GM23248 (cell line): ENCODE results near the gene SPTB. TPM values are rescaled to one million over a fixed set of nuclear protein-coding genes. Genes with fewer than 3 reads are reported as not detected.
A peak's percentile ranks its signal among the peaks of the same experiment; 100 is the strongest.

Source experiments
- DNase-seq: peaks from one replicate; pipeline ENCODE4 v3.0.0-alpha.2; 2015
- H2AFZ ChIP-seq: fragments of 200-600 bp; sonication (generic); 2 replicates; pipeline ENCODE4 v1.6.1; 2016; ENCODE audit warnings: antibody characterized with exemption
- H3F3A ChIP-seq: fragments of 200-600 bp; sonication (generic); 2 replicates; pipeline ENCODE4 v1.6.1; 2016; ENCODE audit warnings: mild to moderate bottlenecking, antibody characterized with exemption, mixed run types; ENCODE audit not compliant: insufficient read depth
- H3K27ac ChIP-seq: fragments of 200-600 bp; sonication (generic); 2 replicates; pipeline ENCODE4 v1.5.1; 2016; ENCODE audit warnings: mild to moderate bottlenecking
- H3K27me3 ChIP-seq: fragments of 200-600 bp; sonication (generic); replicated peaks from 2 replicates; pipeline ENCODE4 v1.6.1; 2016; ENCODE audit warnings: mild to moderate bottlenecking; ENCODE audit not compliant: insufficient read depth
- H3K36me3 ChIP-seq: fragments of 200-600 bp; sonication (generic); 2 replicates; pipeline ENCODE4 v1.6.1; 2016; ENCODE audit warnings: low read depth, mild to moderate bottlenecking
- H3K4me1 ChIP-seq: fragments of 200-600 bp; sonication (generic); 2 replicates; pipeline ENCODE4 v1.6.1; 2016; ENCODE audit warnings: mild to moderate bottlenecking; ENCODE audit not compliant: insufficient read depth
- H3K4me2 ChIP-seq: fragments of 200-600 bp; sonication (generic); one replicate; pipeline ENCODE4 v1.6.1; 2016; ENCODE audit warnings: mild to moderate bottlenecking; ENCODE audit not compliant: unreplicated experiment
- H3K4me3 ChIP-seq: fragments of 200-600 bp; sonication (generic); 2 replicates; pipeline ENCODE4 v1.5.1; 2016; ENCODE audit warnings: mild to moderate bottlenecking
- H3K79me2 ChIP-seq: fragments of 200-600 bp; sonication (generic); 2 replicates; pipeline ENCODE4 v1.6.1; 2016; ENCODE audit warnings: mild to moderate bottlenecking; ENCODE audit not compliant: insufficient read depth
- H3K9ac ChIP-seq: fragments of 200-600 bp; sonication (generic); 2 replicates; pipeline ENCODE4 v1.6.1; 2016; ENCODE audit warnings: mild to moderate bottlenecking
- H3K9me2 ChIP-seq: fragments of 200-600 bp; sonication (generic); 2 replicates; pipeline ENCODE4 v1.6.1; 2016; ENCODE audit warnings: mixed run types, mild to moderate bottlenecking, moderate library complexity; ENCODE audit not compliant: insufficient read depth
- H3K9me3 ChIP-seq: fragments of 200-600 bp; sonication (generic); one replicate; pipeline ENCODE4 v1.6.1; 2017; ENCODE audit warnings: low read depth
- H4K20me1 ChIP-seq: fragments of 200-600 bp; sonication (generic); 2 replicates; pipeline ENCODE4 v1.6.0; 2016; ENCODE audit not compliant: insufficient read depth
- EZH2 ChIP-seq: fragments of 200-600 bp; sonication (generic); IDR thresholded peaks from 2 replicates; pipeline ENCODE4 v1.6.1; 2018; ENCODE audit warnings: antibody characterized with exemption, mild to moderate bottlenecking; ENCODE audit not compliant: insufficient read depth, poor library complexity, severe bottlenecking
- EZH2phosphoT487 ChIP-seq: fragments of 200-600 bp; sonication (generic); IDR thresholded peaks from 2 replicates; pipeline ENCODE4 v1.6.1; 2018; ENCODE audit warnings: antibody characterized with exemption, moderate library complexity, mild to moderate bottlenecking, low read depth; ENCODE audit not compliant: insufficient read depth
- WGBS, 2 experiments: methylation state at CpG; one replicate each; pipeline ENCODE4 v1.1.6; 2015 to 2017; ENCODE audit warnings: low lambda C conversion rate in 2 of 2, low coverage in 1 of 2; ENCODE audit errors: missing lambda C conversion rate in 2 of 2; 5-methylcytosine and 5-hydroxymethylcytosine counted together
- in situ Hi-C: fragments of 300-500 bp; cut with MboI; formaldehyde crosslinking; loops from 2 replicates; pipeline ENCODE4 v1.15.0; 2020
- polyA plus RNA-seq: library from polyadenylated mRNA; unstranded; fragments of >200 nt; fragmentation: Nextera tagmentation; extraction: Ambion mirVana; gene quantifications from 2 replicates; pipeline ENCODE4 v1.2.1, GENCODE V29; 2016
- total RNA-seq: library from RNA; depleted of rRNA; stranded (reverse); fragments of >200 nt; shearing (Covaris generic); gene quantifications from 2 replicates; pipeline ENCODE4 v1.2.3, GENCODE V29; 2014; rRNA removed

SPTB gene
- total RNA-seq (0.11 and 0.51 TPM in 2 replicates), polyA plus RNA-seq (0.06 TPM in 1 of 2 replicates, not detected in the other)

DNA sequence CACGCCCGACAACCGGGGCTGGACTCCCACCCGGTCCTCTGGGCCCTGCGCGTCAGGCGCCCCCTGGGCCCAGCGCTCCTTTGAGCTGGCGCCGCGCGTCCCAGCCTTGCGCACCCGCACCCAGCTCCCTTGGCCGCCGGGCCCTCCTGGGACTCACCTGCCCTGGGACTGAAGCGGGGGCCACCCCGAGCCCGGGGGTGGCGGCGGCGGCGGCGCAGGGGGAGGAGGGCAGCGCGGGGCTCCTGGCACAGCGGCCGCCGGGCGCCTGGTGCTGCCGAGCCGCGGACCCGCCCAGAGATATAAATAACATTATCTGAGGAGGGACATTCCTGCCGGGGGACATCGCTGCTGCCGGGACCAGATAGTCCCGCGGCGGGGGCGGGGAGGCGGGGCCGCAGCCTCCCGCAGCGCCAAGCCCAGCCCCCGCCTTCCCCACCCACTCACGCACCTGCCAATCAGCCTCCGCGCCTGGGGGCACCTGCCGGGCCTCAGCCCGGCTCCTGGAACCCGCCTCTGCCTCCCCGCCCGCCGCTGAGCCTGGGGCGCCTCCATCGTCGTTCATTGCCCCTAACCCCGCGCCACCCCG lies at the start of gene SPTB:
Gene SPTB, minus strand, starts transcription at position 273 of the 586 bp plus-strand sequence. CDS start 56,813 bp downstream, outside the sequence.
- Histone ChIP-seq H3K36me3 (no peaks in the 10 kb centered on the region), H3K9me2 (no peaks in the 10 kb centered on the region), H3K4me3 (peak within 1 kb of the TSS; percentile 33), H3K9me3 (no peaks in the 10 kb centered on the region), H3K27me3 (peaks cover 98% of the 10 kb centered on the region), H3K79me2 (no peaks in the 10 kb centered on the region), H3K4me1 (no peaks in the 10 kb centered on the region), H2AFZ (no peak within 1 kb of the TSS), H4K20me1 (no peaks in the 10 kb centered on the region), H3K9ac (no peak within 1 kb of the TSS), H3F3A (no peaks in the 10 kb centered on the region), H3K4me2 (no peak within 1 kb of the TSS), H3K27ac (no peak within 1 kb of the TSS)
- no peak for TF ChIP-seq EZH2phosphoT487
- TF ChIP-seq EZH2: no peak
- DNase-seq: peak; percentile 8
- in situ Hi-C loops: loop anchor here (10.0 kb wide), 1 partner anchor 205 kb away; no protein-coding TSS in a partner anchor
- 0 to 1% methylated on average over 1 to 46 of the region's 61 CpGs for WGBS, 2 experiments

DNA sequence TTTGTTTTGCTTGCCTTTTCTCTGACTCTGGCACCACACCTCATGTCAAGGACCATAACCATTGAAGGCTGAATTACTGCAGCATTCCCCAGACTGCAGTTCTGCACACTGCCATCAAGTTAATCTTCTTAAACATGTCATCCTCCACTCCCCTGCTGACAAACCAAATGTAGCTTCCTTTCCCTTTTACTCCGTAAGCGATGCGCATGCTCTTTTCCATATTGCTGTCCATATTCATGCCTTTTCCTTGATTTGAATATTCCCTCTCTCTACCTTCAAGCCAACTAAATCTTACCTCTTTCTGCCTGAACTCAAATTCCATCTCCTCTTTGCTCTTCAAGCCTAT lies 49.3 kb upstream of the SPTB start:
- H4K20me1 ChIP-seq: no peaks in the 10 kb centered on the region
- H3K79me2 ChIP-seq: peaks cover 78% of the 10 kb centered on the region
- no peaks in the 10 kb centered on the region for H3K9me2 ChIP-seq
- H3K9ac ChIP-seq: no peak overlapping the region
- H3K4me2 ChIP-seq: no peak overlapping the region
- in situ Hi-C loops: no loop called here
- H3F3A ChIP-seq: no peaks in the 10 kb centered on the region
- no peak overlapping the region for H2AFZ ChIP-seq
- no peaks in the 10 kb centered on the region for H3K9me3 ChIP-seq
- peaks cover 7% of the 10 kb centered on the region; the same call in 1 of the 2 replicates for H3K4me1 ChIP-seq
- no peaks in the 10 kb centered on the region for H3K27me3 ChIP-seq
- no peak overlapping the region for H3K4me3 ChIP-seq
- H3K36me3 ChIP-seq: peaks cover 61% of the 10 kb centered on the region
- no peak overlapping the region for H3K27ac ChIP-seq
- TF ChIP-seq EZH2phosphoT487: no peak
- no peak for TF ChIP-seq EZH2
- 88 to 94% methylated on average over 3 of the region's 3 CpGs for WGBS, 2 experiments
- no peak for DNase-seq

DNA sequence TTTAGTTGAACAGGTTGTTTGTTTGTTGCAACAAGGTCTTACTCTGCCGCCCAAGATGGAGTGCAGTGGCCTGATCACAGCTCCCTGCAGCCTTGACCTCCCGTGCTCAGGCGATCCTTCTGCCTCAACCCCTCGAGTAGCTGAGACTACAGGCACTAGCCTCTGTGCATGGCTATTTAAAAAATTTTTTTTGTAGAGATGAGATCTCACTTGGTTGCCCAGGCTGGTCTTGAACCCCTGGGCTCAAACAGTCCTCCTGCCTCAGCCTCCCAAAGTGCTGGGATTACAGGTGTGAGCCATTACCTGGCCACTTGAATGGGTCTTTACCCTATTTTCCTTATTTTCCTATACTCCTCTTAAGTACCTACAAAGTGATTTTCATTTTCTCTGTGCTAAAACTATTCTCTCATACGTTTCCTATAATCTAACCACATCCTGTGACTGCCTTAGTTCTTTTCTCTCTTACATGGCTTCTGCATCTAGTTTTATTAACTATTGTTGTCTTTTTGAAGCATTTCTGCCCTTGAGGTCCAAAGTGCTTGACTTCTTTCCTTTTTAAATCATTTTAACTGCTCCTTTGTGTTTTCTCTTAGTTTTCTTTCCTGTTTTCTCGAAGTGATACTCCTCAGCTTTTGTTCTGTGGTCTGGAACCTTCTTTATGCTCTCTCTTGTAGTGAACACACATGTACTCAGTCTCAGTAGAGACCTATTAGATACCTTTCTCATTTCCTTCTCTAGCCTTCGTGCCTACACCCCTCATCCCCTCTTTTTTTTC lies 48.7 kb upstream of the SPTB start:
- Histone ChIP-seq H3K9me2 (no peaks in the 10 kb centered on the region), H3K4me3 (no peak overlapping the region), H3F3A (no peaks in the 10 kb centered on the region), H3K4me1 (peaks cover 7% of the 10 kb centered on the region; the same call in 1 of the 2 replicates), H3K79me2 (peaks cover 81% of the 10 kb centered on the region), H3K27me3 (no peaks in the 10 kb centered on the region), H4K20me1 (no peaks in the 10 kb centered on the region), H3K4me2 (no peak overlapping the region), H2AFZ (no peak overlapping the region), H3K9ac (no peak overlapping the region), H3K9me3 (no peaks in the 10 kb centered on the region), H3K27ac (no peak overlapping the region), H3K36me3 (peaks cover 63% of the 10 kb centered on the region)
- 95% methylated on average over 7 of the region's 7 CpGs for WGBS, 2 experiments
- in situ Hi-C loops: no loop called here
- TF ChIP-seq EZH2phosphoT487 (no peak), EZH2 (no peak)
- DNase-seq: no peak

DNA sequence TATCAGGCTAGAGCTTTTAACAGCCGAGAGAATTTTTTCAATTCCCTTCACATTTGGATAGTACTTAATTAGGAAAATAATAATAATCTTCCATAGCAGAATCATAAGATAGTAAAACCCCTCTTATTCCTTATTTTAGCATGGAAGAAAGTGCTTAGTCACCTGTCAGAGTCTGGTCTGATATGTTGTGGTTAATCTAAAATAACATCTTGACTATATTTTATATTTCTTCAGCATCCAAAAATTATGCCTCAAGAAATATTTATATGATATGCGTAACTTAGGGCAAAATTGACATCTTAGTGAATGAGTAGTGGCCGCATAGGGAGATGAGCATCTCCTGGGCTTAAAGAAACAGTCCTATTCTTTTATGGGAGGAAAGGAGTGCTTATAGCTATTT lies 47.3 kb upstream of the SPTB start:
- Histone ChIP-seq H3K36me3 (peaks cover 52% of the 10 kb centered on the region), H3K79me2 (peaks cover 86% of the 10 kb centered on the region), H2AFZ (no peak overlapping the region), H3F3A (no peaks in the 10 kb centered on the region), H3K9me2 (no peaks in the 10 kb centered on the region), H3K4me1 (peaks cover 7% of the 10 kb centered on the region; the same call in 1 of the 2 replicates), H3K27me3 (no peaks in the 10 kb centered on the region), H3K4me2 (no peak overlapping the region), H3K9me3 (no peaks in the 10 kb centered on the region), H3K9ac (no peak overlapping the region), H4K20me1 (no peaks in the 10 kb centered on the region), H3K27ac (no peak overlapping the region), H3K4me3 (no peak overlapping the region)
- TF ChIP-seq EZH2phosphoT487: no peak
- no peak for TF ChIP-seq EZH2
- in situ Hi-C loops: no loop called here
- WGBS, 2 experiments: 81 to 83% methylated on average over 3 of the region's 3 CpGs
- DNase-seq: no peak
